ENCODE measurements around the gene BAK1.

BAK1 gene

DNA sequence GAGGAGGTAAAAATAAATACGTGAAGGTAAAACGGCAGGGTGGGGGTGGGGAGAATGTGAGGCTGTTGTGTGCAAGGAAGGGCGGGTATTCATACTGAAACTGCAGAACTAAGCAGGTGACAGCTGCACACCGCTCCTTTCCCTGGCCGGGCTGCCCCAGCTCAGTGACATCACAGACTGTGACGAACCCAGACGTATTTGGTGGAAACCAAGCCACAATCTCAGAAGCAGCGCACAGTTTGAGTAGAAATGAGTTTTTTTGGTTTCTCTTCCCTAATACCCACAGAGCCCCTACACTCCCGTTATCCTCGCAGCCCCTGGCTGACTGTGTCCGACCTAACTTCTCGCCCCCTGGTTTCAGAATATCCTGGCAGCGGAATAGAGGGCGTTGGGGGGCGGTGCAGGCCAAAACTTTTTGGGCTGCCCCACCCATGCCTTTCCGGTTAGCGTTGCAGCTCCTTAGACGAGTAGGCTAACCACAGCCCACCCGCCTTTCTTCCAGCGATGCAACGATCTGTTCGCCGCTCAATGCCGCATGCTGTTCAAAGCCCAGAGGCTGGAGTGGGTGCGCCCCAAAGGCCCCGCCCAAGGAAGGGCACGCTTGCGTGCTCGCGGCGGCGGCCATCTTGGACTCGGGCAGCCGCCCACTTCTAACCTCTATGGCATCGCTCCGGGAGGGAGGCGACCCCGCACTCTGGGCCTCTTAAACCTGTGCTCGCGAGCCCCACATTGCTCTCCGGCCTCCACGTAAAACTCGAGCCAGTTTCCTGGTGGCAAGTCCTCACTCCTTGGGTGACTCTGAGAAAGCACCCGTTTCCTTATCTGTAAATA, 9.1 kb downstream of the BAK1 start:
- DNase-seq (ENCODE audit: low read depth, low spot score): no peak
- CTCF ChIA-PET: interaction anchor here (0.7 to 1.5 kb wide), 4 partner anchors 8 to 197 kb away, joined by 3 read pairs; no protein-coding TSS in a partner anchor
- TF ChIP-seq CTCF (IDR thresholded peaks at IDR 0.05; ENCODE audit: insufficient read depth, low read length, missing control alignments): no peak
- POLR2A ChIA-PET: interaction anchor here (0.9 kb wide), 1 partner anchor 8 kb away, joined by 4 read pairs; no protein-coding TSS in a partner anchor
- H3K4me3 ChIP-seq (ENCODE audit: low read depth, low read length): peak overlapping the region; percentile 64

DNA sequence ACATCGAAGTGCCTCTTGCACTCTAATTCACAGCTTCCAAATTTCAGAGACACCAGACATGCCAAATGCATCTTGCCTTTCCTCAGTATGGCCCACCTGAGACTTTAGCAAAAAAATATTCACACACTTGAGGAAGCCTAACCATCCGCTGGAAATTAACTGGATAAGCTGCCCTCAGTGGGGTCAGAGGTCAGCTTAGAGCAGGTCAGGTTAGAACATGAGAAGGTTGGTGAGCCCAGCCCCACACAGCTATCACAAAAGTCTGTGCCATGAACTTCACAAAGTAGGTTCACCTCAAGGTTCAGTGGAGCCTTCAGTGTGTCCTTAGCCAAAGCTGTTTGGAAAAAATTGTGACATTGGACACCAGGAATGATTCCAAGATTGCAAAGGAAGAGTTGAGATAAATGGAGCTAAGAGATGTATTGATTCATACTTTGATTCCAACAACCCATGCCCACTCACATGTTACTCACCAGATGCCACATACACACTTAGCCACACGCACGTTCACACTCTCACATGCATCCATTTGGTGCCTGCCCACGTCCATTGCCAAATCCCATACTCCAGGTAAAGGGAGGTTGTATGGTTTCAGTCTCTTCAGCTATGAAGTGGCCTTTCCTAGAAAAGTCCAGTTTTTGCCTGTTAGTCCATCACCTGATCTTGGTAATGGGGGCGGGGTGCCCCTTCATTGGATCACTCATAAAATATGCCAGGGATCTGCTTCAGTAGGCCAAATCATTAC, 11.1 kb downstream of the BAK1 start:
- CTCF ChIA-PET: interaction anchor here (0.8 to 3.5 kb wide), 7 partner anchors 11 to 178 kb away, joined by 3 to 17 read pairs (median 3); partner anchors contain the start of gene BAK1
- no peak for DNase-seq (ENCODE audit: low read depth, low spot score)
- POLR2A ChIA-PET: no interaction called here
- H3K4me3 ChIP-seq (ENCODE audit: low read depth, low read length): no peak overlapping the region
- TF ChIP-seq CTCF (IDR thresholded peaks at IDR 0.05; ENCODE audit: insufficient read depth, low read length, missing control alignments): no peak

DNA sequence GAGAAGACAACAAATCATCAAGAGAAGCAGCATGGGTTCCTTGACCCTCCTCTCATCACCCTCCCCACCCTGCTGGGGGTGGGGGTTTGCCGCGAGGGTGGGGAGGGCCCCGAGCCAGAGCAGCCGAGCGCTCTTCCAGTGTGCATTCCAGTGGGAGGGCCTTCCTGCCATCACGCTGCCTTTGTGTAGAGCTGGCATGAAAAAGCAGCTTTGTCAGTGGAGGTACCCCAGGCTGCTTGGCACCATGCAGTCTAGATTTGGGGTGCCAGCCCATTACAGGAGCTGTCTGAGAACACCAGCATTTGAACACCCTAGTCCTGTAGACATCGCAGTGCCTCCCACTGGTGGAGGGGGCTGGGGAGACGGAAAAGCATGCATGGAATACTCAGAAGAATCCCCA, 12.2 kb downstream of the BAK1 start:
- CTCF ChIA-PET: interaction anchor here (1.3 to 3.5 kb wide), 2 partner anchors 12 to 177 kb away, joined by 3 to 17 read pairs; partner anchors contain the start of gene BAK1
- DNase-seq (ENCODE audit: low read depth, low spot score): no peak
- POLR2A ChIA-PET: no interaction called here
- no peak overlapping the region for H3K4me3 ChIP-seq (ENCODE audit: low read depth, low read length)
- TF ChIP-seq CTCF (IDR thresholded peaks at IDR 0.05; ENCODE audit: insufficient read depth, low read length, missing control alignments): no peak

DNA sequence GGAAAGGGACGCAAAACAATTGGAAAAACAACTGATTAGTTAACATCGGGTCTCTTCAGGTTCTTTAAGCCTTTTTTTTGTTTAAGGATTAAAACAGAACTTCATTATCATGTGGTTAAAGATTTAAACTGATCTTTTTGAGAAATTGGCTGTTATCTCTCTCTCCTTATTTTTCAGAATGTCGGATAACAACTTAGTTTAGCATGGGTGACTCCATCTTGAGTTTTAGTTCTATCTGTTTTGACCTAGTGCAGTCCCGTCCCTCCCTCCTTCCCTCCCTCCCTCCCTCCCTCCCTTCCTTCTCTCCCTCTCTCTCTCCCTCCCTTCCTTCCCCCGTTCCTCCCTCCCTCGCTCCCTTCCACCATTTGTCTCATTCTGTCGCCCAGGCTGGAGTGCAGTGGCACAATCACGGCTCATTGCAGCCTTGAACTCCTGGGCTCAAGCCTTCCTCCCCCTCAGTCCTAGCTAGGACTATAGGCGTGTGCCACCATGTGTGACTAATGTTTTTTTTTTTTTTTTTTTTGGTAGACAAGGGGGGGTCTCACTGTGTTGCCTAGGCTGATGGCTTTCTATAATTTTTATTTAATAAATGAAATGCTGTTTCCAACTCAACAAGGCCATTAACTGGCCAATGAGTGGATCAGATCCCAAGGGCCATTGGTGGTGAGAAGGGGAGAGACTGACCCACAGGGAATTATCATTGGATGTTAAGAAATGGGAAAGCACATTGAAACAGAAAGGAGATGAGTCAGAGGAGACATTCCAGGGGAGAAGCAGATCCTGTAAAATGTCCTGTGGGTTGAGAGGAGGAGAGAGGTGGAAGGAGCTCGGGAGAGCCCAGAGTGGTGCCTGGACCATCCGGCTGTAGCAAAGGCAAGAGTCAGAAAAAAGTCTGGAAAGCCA, 13.6 kb downstream of the BAK1 start:
- DNase-seq (ENCODE audit: low read depth, low spot score): no peak
- POLR2A ChIA-PET: no interaction called here
- CTCF ChIA-PET: no interaction called here
- H3K4me3 ChIP-seq (ENCODE audit: low read depth, low read length): no peak overlapping the region
- no peak for TF ChIP-seq CTCF (IDR thresholded peaks at IDR 0.05; ENCODE audit: insufficient read depth, low read length, missing control alignments)

DNA sequence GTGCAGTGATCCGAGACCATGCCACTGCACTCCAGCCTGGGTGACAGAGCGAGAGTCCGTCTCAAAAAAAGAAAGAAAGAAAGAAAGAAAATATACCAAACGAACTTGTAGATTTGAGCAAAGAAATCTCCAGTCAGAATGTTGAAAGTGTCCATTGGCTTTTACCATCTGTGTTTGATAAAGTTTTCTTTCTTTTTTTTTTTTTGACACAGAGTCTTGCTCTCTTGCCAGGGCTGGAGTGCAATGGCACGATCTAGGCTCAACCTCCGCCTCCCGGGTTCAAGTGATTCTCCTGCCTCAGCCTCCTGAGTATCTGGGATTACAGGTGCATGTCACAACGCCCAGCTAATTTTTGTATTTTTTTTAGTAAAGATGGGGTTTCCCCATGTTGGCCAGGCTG, 21.3 kb downstream of the BAK1 start:
- no peak overlapping the region for H3K4me3 ChIP-seq (ENCODE audit: low read depth, low read length)
- ChIA-PET POLR2A (no interaction called here), CTCF (interaction anchor here (1.2 kb wide), 1 partner anchor 168 kb away, joined by 3 read pairs; no protein-coding TSS in a partner anchor)
- TF ChIP-seq CTCF (IDR thresholded peaks at IDR 0.05; ENCODE audit: insufficient read depth, low read length, missing control alignments): no peak
- DNase-seq (ENCODE audit: low read depth, low spot score): no peak

Data from AG04449 (cell line).